Measurements from ENCODE around the gene TTC19.
"Not testable (repeated sequence)": the region's sequence is repeated elsewhere in the genome, so short reads cannot be mapped to it uniquely, and the experiment has no call there.

The TTC19 gene

DNA sequence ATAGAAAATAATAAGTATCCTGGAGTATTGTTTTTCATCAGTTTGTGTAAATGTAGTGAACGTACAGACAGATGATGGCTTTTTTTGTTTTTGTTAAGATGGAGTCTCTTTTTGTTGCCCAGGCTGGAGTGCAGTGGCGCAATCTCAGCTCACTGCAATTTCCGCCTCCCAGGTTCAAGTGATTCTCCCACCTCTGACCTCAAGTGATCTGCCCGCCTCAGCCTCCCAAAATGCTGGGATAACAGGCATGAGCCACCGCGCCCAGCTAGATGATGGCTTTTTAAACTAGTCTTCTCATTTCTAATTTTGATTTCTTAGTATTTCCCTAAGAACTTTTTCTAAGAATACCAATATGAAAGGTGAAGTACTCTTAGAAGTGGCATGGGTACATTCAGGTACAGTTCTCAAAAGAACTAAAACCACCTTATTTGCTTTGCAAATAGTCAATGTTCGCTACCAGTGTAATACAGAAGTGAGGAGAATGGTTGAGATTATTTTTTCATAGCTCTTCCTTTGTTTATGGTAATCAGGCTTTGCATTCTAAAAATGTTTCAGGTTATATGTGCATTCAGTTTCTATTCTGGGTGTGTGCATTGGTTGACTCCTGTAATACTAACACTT, 34.2 kb downstream of the TTC19 start:
- no peak for DNase-seq

- DNase-seq: no peak
These were observed 36.6 kb downstream of the TTC19 start for GRCh38 chr17:16036261-16036660.

GRCh38 chr17:16037636-16038035, 38.0 kb downstream of the TTC19 start:
- peak; percentile 13 for DNase-seq

GRCh38 chr17:16040710-16041251, 41.2 kb downstream of the TTC19 start:
- peak; percentile 65 for DNase-seq

GRCh38 chr17:16044487-16044886, 44.9 kb downstream of the TTC19 start:
- no peak for DNase-seq

GRCh38 chr17:16046966-16047365, 47.3 kb downstream of the TTC19 start:
- DNase-seq: no peak

DNA sequence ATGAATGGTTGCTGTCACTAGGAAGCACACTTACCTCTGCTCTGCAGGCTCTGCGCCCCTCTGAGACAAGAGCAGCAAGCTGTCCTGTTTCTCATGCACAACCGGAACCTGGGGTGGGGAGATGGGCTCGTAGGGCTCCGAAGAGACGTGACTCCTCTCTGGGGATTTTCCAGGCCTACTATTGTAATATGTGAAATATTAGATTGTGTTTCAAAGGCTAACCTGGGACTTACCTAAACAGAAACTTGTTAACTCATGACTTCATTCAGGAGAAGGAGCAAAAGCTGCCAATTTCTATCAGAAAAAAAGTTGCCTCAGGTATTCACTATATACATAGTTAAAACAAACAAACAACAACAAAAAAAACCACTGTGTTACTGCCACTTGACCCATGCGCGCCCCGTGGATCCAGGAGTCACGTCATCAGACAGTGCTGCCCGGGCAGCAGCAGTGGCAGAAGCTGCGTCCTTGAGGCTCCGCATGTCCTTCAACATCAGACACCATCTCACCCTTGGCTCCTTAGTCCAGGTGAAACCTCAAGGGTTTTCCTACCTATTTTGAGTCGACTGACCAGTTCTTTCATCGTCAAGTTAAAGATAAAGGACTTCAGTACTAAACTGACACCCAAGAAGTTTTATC, 49.3 kb downstream of the TTC19 start:
- DNase-seq: no peak

DNA sequence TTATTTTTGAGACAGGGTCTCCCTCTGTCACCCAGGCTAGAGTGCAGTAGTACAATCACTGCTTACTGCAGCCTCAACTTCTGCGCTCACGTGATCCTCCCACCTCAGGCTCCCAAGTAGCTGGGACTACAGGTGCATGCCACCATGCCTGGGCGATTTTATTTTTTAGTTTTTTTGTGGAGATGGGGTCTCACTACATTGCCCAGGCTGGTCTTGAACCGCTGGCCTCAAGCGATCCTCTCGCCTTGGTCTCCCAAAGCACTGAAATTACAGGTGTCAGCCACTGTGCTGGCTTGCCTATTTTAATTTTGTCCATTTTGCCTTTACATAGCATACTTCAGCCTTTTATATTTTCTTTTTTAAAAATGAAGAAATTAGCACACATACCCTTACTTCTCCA, 51.2 kb downstream of the TTC19 start:
- DNase-seq: no peak

DNA sequence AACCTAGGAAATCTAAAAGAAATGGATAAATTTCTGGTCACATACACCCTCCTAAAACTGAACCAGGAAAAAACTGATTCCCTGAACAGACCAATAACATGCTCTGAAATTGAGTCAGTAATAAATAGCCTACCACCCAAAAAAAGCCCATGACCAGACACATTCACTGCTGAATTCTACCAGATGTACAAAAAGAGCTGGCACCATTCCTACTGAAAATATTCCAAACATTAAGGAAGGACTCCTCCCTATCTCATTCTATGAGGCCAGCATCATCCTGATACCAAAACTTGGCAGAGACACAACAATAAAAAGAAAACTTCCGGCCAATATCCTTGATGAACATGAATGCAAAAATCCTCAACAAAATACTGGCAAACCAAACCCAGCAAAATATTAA, 52.9 kb downstream of the TTC19 start:
- DNase-seq: peak; percentile 70

- not testable (repeated sequence) for DNase-seq
These were observed 55.5 kb downstream of the TTC19 start for GRCh38 chr17:16055139-16055538.

DNA sequence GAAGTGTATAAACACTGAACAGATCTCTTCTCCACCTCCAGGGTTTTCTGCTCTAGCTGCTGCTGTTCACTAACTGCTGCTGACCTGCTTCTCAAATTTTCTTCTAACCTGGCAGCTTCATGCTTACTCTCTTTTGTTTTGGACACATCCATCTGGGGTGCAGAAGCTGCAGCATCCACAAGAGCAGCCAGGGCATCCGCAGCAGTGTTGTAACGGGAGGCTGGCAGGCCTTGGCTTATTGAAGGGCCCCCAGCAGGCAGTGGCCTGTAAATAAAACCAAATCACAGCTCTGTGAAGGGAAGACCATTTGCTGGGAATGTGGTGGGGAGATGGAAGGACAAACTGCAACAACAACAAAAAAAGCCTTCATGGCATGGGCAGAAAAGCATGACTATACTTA, 62.0 kb downstream of the TTC19 start:
- DNase-seq: no peak

DNA sequence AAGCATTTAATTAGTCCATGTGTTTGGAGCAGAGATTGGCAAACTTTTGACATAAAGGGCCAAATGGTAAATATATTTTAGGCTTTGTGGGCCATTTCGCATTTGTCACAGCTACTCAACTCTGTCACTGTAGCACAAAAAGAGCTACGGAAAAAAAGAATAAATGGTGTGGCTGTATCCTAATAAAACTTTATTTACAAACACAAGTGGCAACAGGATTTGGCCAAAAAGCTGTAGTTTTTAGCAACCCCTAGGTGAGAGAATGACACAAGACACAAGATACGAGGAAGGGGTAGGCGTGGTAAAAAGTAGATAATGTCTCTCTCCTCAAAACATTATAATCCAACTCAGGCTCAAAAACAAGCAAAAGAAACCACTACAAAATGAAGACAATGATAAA, 66.5 kb downstream of the TTC19 start:
- no peak for DNase-seq

DNA sequence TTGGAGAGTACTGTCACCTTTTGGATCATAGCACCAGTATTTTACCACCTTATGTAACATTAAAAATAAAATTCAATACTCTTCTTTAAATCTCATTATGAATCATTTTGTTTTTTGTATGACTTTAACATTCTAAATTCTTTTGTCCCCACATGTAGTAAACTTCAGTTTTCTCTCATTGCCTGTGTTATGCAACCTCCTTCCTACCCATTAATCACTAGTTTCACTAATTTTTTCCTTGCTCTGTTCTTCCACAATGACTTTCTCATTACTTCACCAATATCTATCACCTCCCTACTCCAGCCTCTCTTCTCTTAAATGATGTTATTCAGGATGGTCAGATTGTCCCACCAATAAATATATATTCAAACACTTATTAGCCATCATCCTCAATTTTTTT, 68.7 kb downstream of the TTC19 start:
- DNase-seq: no peak

DNA sequence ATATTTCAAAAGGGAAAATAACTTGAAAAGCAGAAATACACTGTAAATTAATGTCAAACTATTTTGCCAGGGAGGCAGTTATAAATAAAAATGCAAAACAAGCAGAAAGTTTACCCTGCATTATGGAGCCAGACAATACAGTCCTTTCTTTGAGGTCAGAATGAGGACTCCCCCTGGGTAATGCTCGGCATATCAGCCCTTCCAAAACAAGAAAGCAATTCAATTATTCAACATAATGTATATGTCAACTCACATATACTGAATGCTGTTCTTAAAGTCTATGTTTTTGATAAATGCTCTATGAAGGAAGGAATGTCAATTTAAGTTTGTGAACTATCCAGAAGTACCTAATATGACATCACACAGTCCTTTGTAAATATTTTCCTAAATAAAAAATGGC, 72.4 kb downstream of the TTC19 start:
- no peak for DNase-seq

DNA sequence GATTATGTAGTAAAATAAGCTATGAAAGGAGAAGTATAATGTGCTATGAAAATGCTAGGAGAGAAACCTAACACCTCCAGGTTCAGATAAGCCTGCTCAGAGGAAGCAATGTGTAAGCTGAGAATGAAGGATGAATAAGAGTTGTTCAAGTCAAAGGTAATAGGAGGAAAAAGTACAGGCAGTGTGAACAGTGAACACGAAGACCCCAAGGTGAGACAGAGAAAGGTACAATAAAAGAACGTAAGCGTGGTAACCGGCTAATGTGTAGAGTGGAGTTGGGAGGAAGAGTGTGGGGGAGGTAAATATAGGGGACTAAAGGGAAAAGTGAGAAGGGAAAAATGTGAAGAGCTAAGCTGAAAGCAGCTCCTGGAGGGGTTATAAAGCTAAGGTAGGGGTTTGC, 74.2 kb downstream of the TTC19 start:
- no peak for DNase-seq

DNA sequence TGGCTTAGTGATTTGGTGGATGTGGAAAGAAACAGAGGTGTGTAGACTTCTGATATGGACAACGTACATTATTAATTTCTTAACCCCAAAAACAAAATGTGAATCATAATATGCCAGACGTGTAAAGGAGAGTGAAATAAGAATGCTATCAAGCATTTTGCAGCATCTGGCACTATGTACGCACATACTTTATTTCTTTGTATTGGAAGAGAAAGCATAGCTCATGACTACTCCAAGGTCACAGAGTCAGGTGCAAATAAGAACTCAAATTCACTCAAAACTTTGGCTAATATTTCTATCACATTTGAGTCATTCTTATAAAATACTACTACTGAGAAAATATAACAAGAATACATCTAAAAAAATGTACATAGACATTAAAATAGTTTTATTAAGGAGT, 74.8 kb downstream of the TTC19 start:
- no peak for DNase-seq

GRCh38 chr17:16075949-16076348, 76.3 kb downstream of the TTC19 start:
- DNase-seq: no peak

All from EL (cell line).